Stimulated activated naive CD8-positive, alpha-beta T cell treated with anti-CD3 and anti-CD28 coated beads, Interleukin-15, amount 100 ng/mL, for 72 hours (primary cell): ENCODE measurements around the gene MYL12B.

Source experiments
- ATAC-seq: fragments of 150-1000 bp; cut with Tn5 transposase; 2 replicates; pipeline ENCODE4 v1.10.0; 2021; ENCODE audit warnings: mild to moderate bottlenecking, moderate library complexity
- DNase-seq, 2 donors: peaks; one replicate each; pipeline ENCODE4 v3.0.0; 2021 to 2022
- H3K27ac Mint-ChIP-seq, 2 donors: one replicate each; pipeline ENCODE4 v1.8.0; 2022; ENCODE audit warnings: mild to moderate bottlenecking in 2 of 2, mixed read lengths in 2 of 2, moderate library complexity in 2 of 2
- H3K27me3 Mint-ChIP-seq: one replicate; pipeline ENCODE4 v1.8.0; 2022; ENCODE audit warnings: mixed read lengths
- H3K4me1 Mint-ChIP-seq: one replicate; pipeline ENCODE4 v1.8.0; 2022; ENCODE audit warnings: mild to moderate bottlenecking, mixed read lengths
- H3K4me3 Mint-ChIP-seq, 2 donors: one replicate each; pipeline ENCODE4 v1.8.0; 2022; ENCODE audit warnings: mild to moderate bottlenecking in 2 of 2, mixed read lengths in 2 of 2, moderate library complexity in 1 of 2
- H3K9me3 Mint-ChIP-seq, 2 donors: one replicate each; pipeline ENCODE4 v1.8.0; 2022; ENCODE audit warnings: mixed read lengths in 2 of 2

Gene MYL12B

GRCh38 chr18:3248658-3249359, 13.1 kb upstream of the MYL12B start:
- no peak for ATAC-seq
- Mint-ChIP-seq H3K27me3 (no peaks in the 10 kb centered on the region), H3K27ac (peak overlapping the region; percentile 66 to 99), H3K9me3 (no peaks in the 10 kb centered on the region), H3K4me1 (peaks cover 52% of the 10 kb centered on the region), H3K4me3 (peak overlapping the region; percentile 85 to 87)
- peak in 1 of 2 donors; percentile 25 for DNase-seq

GRCh38 chr18:3250237-3251107, 11.5 kb upstream of the MYL12B start:
- Mint-ChIP-seq H3K9me3 (no peaks in the 10 kb centered on the region), H3K4me3 (peak overlapping the region; percentile 75 to 87), H3K4me1 (peaks cover 55% of the 10 kb centered on the region), H3K27me3 (no peaks in the 10 kb centered on the region), H3K27ac (peak overlapping the region; percentile 36 to 86)
- ATAC-seq = no peak
- no peak for DNase-seq

- Mint-ChIP-seq H3K27me3 (no peaks in the 10 kb centered on the region), H3K4me1 (peaks cover 57% of the 10 kb centered on the region), H3K27ac (no peak overlapping the region), H3K9me3 (no peaks in the 10 kb centered on the region), H3K4me3 (peak overlapping the region; percentile 54 to 58)
- ATAC-seq = no peak
- no peak for DNase-seq
Measured at GRCh38 chr18:3251249-3251962, 10.5 kb upstream of the MYL12B start.

GRCh38 chr18:3251963-3252277, 10.0 kb upstream of the MYL12B start:
- no peak overlapping the region for H3K27ac Mint-ChIP-seq
- H3K4me1 Mint-ChIP-seq = peaks cover 62% of the 10 kb centered on the region
- H3K4me3 Mint-ChIP-seq = peak overlapping the region; percentile 54 to 58
- DNase-seq (no peak), ATAC-seq (no peak)
- no peaks in the 10 kb centered on the region for H3K27me3 Mint-ChIP-seq
- H3K9me3 Mint-ChIP-seq = no peaks in the 10 kb centered on the region

GRCh38 chr18:3252843-3253242, 9.1 kb upstream of the MYL12B start:
- no peaks in the 10 kb centered on the region for H3K27me3 Mint-ChIP-seq
- DNase-seq = no peak
- H3K27ac Mint-ChIP-seq = no peak overlapping the region
- no peak for ATAC-seq
- H3K9me3 Mint-ChIP-seq = no peaks in the 10 kb centered on the region
- H3K4me1 Mint-ChIP-seq = peaks cover 71% of the 10 kb centered on the region
- peak overlapping the region in 1 of 2 donors; percentile 29 for H3K4me3 Mint-ChIP-seq

- H3K4me3 Mint-ChIP-seq = no peak overlapping the region
- H3K27me3 Mint-ChIP-seq = no peaks in the 10 kb centered on the region
- H3K4me1 Mint-ChIP-seq = peaks cover 87% of the 10 kb centered on the region
- no peak for ATAC-seq
- H3K9me3 Mint-ChIP-seq = no peaks in the 10 kb centered on the region
- no peak for DNase-seq
- H3K27ac Mint-ChIP-seq = peak overlapping the region; percentile 27 to 78
Measured at GRCh38 chr18:3254725-3255124, 7.2 kb upstream of the MYL12B start.

GRCh38 chr18:3255611-3256165, 6.2 kb upstream of the MYL12B start:
- DNase-seq (no peak), ATAC-seq (no peak)
- Mint-ChIP-seq H3K27ac (no peak overlapping the region), H3K9me3 (no peaks in the 10 kb centered on the region), H3K27me3 (no peaks in the 10 kb centered on the region), H3K4me3 (no peak overlapping the region), H3K4me1 (peaks cover 90% of the 10 kb centered on the region)

GRCh38 chr18:3256693-3257626, 5.0 kb upstream of the MYL12B start:
- Mint-ChIP-seq H3K4me1 (peaks cover 84% of the 10 kb centered on the region), H3K4me3 (no peak overlapping the region), H3K27me3 (no peaks in the 10 kb centered on the region), H3K27ac (no peak overlapping the region), H3K9me3 (no peaks in the 10 kb centered on the region)
- ATAC-seq (no peak), DNase-seq (no peak)

GRCh38 chr18:3257627-3258120, 4.3 kb upstream of the MYL12B start:
- DNase-seq (no peak), ATAC-seq (no peak)
- H3K9me3 Mint-ChIP-seq = no peaks in the 10 kb centered on the region
- H3K4me3 Mint-ChIP-seq = no peak overlapping the region
- no peaks in the 10 kb centered on the region for H3K27me3 Mint-ChIP-seq
- peaks cover 80% of the 10 kb centered on the region for H3K4me1 Mint-ChIP-seq
- H3K27ac Mint-ChIP-seq = peak overlapping the region in 1 of 2 donors; percentile 65

- DNase-seq (no peak), ATAC-seq (no peak)
- H3K9me3 Mint-ChIP-seq = no peaks in the 10 kb centered on the region
- peak overlapping the region; percentile 83 to 91 for H3K4me3 Mint-ChIP-seq
- peak overlapping the region; percentile 99 for H3K27ac Mint-ChIP-seq
- H3K4me1 Mint-ChIP-seq = peaks cover 80% of the 10 kb centered on the region
- H3K27me3 Mint-ChIP-seq = no peaks in the 10 kb centered on the region
Measured at GRCh38 chr18:3260995-3261372, 949 bp upstream of the MYL12B start.

GRCh38 chr18:3262234-3263131, 550 bp downstream of the MYL12B start:
- DNase-seq (peak; percentile 50 to 54), ATAC-seq (peak; percentile 68)
- peak overlapping the region; percentile 99 for H3K27ac Mint-ChIP-seq
- peak overlapping the region; percentile 83 to 93 for H3K4me3 Mint-ChIP-seq
- H3K9me3 Mint-ChIP-seq = no peaks in the 10 kb centered on the region
- H3K27me3 Mint-ChIP-seq = no peaks in the 10 kb centered on the region
- H3K4me1 Mint-ChIP-seq = peaks cover 80% of the 10 kb centered on the region

- H3K27ac Mint-ChIP-seq = peak overlapping the region; percentile 90 to 95
- ATAC-seq (no peak), DNase-seq (no peak)
- no peaks in the 10 kb centered on the region for H3K9me3 Mint-ChIP-seq
- H3K27me3 Mint-ChIP-seq = no peaks in the 10 kb centered on the region
- peak overlapping the region; percentile 83 to 93 for H3K4me3 Mint-ChIP-seq
- peaks cover 77% of the 10 kb centered on the region for H3K4me1 Mint-ChIP-seq
Measured at GRCh38 chr18:3263132-3263700, 1.3 kb downstream of the MYL12B start.

GRCh38 chr18:3264362-3264761, 2.4 kb downstream of the MYL12B start:
- ATAC-seq (no peak), DNase-seq (no peak)
- Mint-ChIP-seq H3K4me3 (peak overlapping the region; percentile 1 to 67), H3K4me1 (peaks cover 80% of the 10 kb centered on the region), H3K9me3 (no peaks in the 10 kb centered on the region), H3K27ac (no peak overlapping the region), H3K27me3 (no peaks in the 10 kb centered on the region)
